Tibial nerve (tissue), 4 donors: Measurements from ENCODE around the gene SPATA31D4.

Source experiments
- CTCF ChIP-seq, 5 experiments: fragments of 200-600 bp in 3 of 5; fragments of 450-650 bp in 2 of 5; sonication (generic) in 3 of 5; IDR thresholded peaks; one replicate each; pipeline ENCODE4 v1.5.1; 2016 to 2019; ENCODE audit warnings: antibody characterized with exemption in 5 of 5, mild to moderate bottlenecking in 3 of 5, moderate library complexity in 2 of 5
- EP300 ChIP-seq, 2 donors: sonication (generic); formaldehyde crosslinking; IDR thresholded peaks; one replicate each; pipeline ENCODE4 v1.6.1; 2017; ENCODE audit warnings: antibody characterized with exemption in 2 of 2, mild to moderate bottlenecking in 1 of 2
- POLR2A ChIP-seq, 2 donors: fragments of 450-650 bp; IDR thresholded peaks; one replicate each; pipeline ENCODE4 v1.6.1; 2017; ENCODE audit warnings: antibody characterized with exemption in 2 of 2, mild to moderate bottlenecking in 2 of 2, moderate library complexity in 2 of 2

GRCh38 chr9:81885602-81886001 lies 42.6 kb upstream of the SPATA31D4 start:
- no peak for TF ChIP-seq CTCF (IDR thresholded peaks at IDR 0.05)
- no peak for TF ChIP-seq EP300 (IDR thresholded peaks at IDR 0.05)
- no peak for TF ChIP-seq POLR2A (IDR thresholded peaks at IDR 0.05)
